Lung (tissue), 12 donors: ENCODE measurements around the gene SLC9A7. TPM values are rescaled to one million over a fixed set of nuclear protein-coding genes. Genes with fewer than 3 reads are reported as not detected.

Experiments
- ATAC-seq: fragments of 200-7000 bp; cut with Tn5 transposase; one replicate; pipeline ENCODE4 v1.9.1; 2020; ENCODE audit warnings: moderate number of reproducible peaks; ENCODE audit not compliant: insufficient read depth, low FRiP score
- DNase-seq, 3 donors: peaks; one replicate each; pipeline ENCODE4 v3.0.0-alpha.2; 2013 to 2017
- H3K27ac ChIP-seq, 2 donors: one replicate each; pipeline ENCODE4 v1.5.1; 2013; ENCODE audit warnings: mild to moderate bottlenecking in 2 of 2, moderate library complexity in 2 of 2, control low read depth in 1 of 2, inconsistent platforms in 1 of 2, low read depth in 1 of 2, low read length in 1 of 2
- H3K27me3 ChIP-seq, 3 donors: one replicate each; pipeline ENCODE4 v1.5.1; 2013; ENCODE audit warnings: low read length in 2 of 3; ENCODE audit not compliant: control insufficient read depth in 3 of 3, insufficient read depth in 3 of 3
- H3K36me3 ChIP-seq, 4 donors: one replicate each; pipeline ENCODE4 v1.5.1; 2013; ENCODE audit warnings: low read length in 4 of 4, mild to moderate bottlenecking in 1 of 4, moderate library complexity in 1 of 4; ENCODE audit not compliant: control insufficient read depth in 4 of 4, insufficient read depth in 4 of 4
- H3K4me1 ChIP-seq, 5 donors: one replicate each; pipeline ENCODE4 v1.5.1; 2013; ENCODE audit warnings: low read length in 5 of 5, mild to moderate bottlenecking in 2 of 5, moderate library complexity in 1 of 5; ENCODE audit not compliant: control insufficient read depth in 5 of 5, insufficient read depth in 5 of 5
- H3K4me3 ChIP-seq: one replicate; pipeline ENCODE4 v1.5.1; 2013; ENCODE audit warnings: mild to moderate bottlenecking, control low read depth, moderate library complexity
- H3K9ac ChIP-seq, 2 donors: one replicate each; pipeline ENCODE4 v1.5.1; 2013; ENCODE audit warnings: low read length in 2 of 2, control low read depth in 1 of 2; ENCODE audit not compliant: insufficient read depth in 1 of 2
- H3K9me3 ChIP-seq, 4 donors: one replicate each; pipeline ENCODE4 v1.5.1; 2013; ENCODE audit warnings: low read length in 3 of 4, mild to moderate bottlenecking in 1 of 4, moderate library complexity in 1 of 4; ENCODE audit not compliant: control insufficient read depth in 4 of 4, insufficient read depth in 3 of 4
- WGBS, 2 donors: extraction: QIAGEN DNeasy Blood & Tissue Kit; methylation state at CpG; one replicate each; pipeline ENCODE4 v1.1.7; 2013; 5-methylcytosine and 5-hydroxymethylcytosine counted together
- polyA plus RNA-seq, 2 donors: library from polyadenylated mRNA; stranded (reverse); fragments of 200-250 nt; gene quantifications; one replicate each; pipeline ENCODE4 v1.2.1, GENCODE V29; 2013
- total RNA-seq, 2 donors: library from RNA; depleted of rRNA in 1 of 2; stranded (reverse); fragments of >200 nt in 1 of 2; gene quantifications; one replicate each; pipeline ENCODE4 v1.2.1, GENCODE V29; 2014 to 2021
- TF ChIP-seq, protein P1 (sequence below): IDR thresholded peaks from 2 replicates; pipeline ENCODE4 v1.5.1; 2012; ENCODE audit warnings: mild to moderate bottlenecking; ENCODE audit errors: control extremely low read depth, extremely low read depth
- donor health status: control.
- donor health status: control.
- donor health status: Bipolar disorder and iron deficiency.
- donor health status: healthy.
- donor health status: DM: yes; HTN: yes; CAD: no.

The SLC9A7 gene
- total and polyA plus RNA-seq, 4 donors: 1.2 to 6.9 (median 3.6) TPM

DNA sequence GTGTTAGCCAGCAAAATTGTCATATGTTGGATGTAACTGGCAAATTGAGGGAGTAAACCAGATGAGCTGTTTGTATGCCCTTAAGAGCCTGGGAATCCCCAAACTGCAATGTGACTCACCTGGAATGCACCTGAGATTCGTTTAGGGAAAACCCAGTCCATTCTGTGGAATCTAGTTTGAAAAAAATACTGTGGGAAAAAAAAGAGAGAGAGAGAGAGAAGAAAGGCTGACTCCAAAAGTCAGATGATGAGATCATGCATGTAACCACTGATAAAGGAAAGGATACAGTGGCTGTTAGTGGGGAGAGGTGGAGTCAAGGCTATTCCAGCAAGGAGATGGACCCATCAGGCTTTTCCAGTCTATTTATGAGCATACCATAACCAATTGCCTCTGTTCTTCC, 48.5 kb downstream of the SLC9A7 start:
- 30 to 67% methylated on average over 1 of the region's 1 CpG for WGBS, 2 donors
- no peak overlapping the region for H3K9ac ChIP-seq

DNA sequence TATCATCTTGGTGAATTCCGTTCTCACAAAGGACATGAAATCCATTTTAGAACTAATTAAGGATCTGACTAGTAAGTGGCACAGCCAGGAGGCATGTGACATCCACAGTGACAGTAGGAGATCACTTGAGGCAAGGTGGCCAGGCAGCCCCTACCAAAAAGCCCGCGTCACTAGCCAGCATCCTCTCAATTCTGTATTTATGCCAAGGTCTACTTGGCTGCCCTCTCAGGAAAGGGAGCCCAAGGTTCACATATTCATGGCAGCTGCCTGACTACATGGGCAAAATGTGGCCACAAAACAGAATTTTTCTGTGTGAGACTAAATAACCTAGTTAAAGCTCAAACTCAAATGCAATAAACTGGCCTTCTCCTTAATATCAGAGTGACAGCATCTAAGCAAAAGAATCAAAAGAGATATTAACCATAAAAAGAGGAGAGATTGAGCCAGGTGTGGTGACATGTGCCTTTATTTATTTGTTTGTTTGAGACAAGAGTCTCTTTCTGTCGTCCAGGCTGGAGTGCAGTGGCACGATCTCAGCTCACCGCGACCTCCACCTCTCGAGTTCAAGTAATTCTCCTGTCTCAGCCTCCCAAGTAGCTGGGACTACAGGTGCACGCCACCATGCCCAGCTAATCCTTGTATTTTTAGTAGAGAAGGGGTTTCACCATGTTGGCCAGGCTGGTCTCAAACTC, 51.5 kb downstream of the SLC9A7 start:
- 80 to 89% methylated on average over 9 of the region's 9 CpGs for WGBS, 2 donors
- H3K27me3 ChIP-seq: peaks cover 0 to 10% (median 6%) of the 10 kb centered on the region in 3 donors
- no peaks in the 10 kb centered on the region for H3K4me1 ChIP-seq
- H3K36me3 ChIP-seq: no peaks in the 10 kb centered on the region
- H3K9me3 ChIP-seq: peaks cover 0 to 2% (median under 1%) of the 10 kb centered on the region in 4 donors
- DNase-seq: no peak
- no peak overlapping the region for H3K4me3 ChIP-seq
- no peak overlapping the region for H3K27ac ChIP-seq
- TF ChIP-seq, protein P1, sequence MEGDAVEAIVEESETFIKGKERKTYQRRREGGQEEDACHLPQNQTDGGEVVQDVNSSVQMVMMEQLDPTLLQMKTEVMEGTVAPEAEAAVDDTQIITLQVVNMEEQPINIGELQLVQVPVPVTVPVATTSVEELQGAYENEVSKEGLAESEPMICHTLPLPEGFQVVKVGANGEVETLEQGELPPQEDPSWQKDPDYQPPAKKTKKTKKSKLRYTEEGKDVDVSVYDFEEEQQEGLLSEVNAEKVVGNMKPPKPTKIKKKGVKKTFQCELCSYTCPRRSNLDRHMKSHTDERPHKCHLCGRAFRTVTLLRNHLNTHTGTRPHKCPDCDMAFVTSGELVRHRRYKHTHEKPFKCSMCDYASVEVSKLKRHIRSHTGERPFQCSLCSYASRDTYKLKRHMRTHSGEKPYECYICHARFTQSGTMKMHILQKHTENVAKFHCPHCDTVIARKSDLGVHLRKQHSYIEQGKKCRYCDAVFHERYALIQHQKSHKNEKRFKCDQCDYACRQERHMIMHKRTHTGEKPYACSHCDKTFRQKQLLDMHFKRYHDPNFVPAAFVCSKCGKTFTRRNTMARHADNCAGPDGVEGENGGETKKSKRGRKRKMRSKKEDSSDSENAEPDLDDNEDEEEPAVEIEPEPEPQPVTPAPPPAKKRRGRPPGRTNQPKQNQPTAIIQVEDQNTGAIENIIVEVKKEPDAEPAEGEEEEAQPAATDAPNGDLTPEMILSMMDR: no peak
- H3K9ac ChIP-seq: no peak overlapping the region
- no peak for ATAC-seq

More for the DNA sequence above, 48.5 kb downstream of the SLC9A7 start:
- Histone ChIP-seq H3K4me1 (no peaks in the 10 kb centered on the region), H3K36me3 (no peaks in the 10 kb centered on the region), H3K27ac (no peak overlapping the region), H3K9me3 (no peaks in the 10 kb centered on the region), H3K27me3 (peaks cover 0 to 12% (median 6%) of the 10 kb centered on the region in 3 donors), H3K4me3 (no peak overlapping the region)
- TF ChIP-seq, protein P1: no peak
- ATAC-seq (no peak), DNase-seq (no peak)

DNA sequence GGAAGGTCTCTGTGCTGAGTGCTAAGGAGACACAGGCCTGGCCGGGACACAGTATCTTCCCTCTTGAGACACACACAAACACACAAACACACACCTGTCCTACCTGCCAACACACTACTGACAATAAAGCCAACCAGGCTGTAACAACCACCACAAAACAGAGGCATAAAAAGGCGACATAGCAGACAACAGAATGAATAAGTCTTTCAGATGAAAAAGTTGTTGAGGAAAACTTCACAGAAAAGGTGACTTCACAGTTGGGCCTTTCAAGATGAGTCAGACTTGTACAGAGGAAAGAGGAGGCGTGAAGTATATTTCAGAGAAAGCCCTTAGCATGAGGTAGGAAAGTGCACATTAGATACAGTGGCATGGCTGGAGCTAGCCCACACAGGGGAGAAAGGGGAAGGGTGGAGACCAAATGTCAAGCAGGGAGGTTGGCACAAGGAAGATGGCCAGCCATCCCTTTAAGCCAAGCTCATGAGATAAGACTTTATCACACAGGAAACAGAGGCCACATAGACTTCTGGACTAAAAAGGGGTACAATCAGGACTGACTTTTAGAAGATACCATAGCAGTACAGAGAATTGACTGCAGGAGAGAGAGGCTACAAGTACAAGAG, 54.0 kb downstream of the SLC9A7 start:
- peaks cover 0 to 11% (median 6%) of the 10 kb centered on the region in 3 donors for H3K27me3 ChIP-seq
- no peak overlapping the region for H3K27ac ChIP-seq
- WGBS, 2 donors: 59 to 68% methylated on average over 3 of the region's 3 CpGs
- H3K36me3 ChIP-seq: no peaks in the 10 kb centered on the region
- peaks cover 0 to 2% (median 1%) of the 10 kb centered on the region in 4 donors for H3K9me3 ChIP-seq
- H3K4me3 ChIP-seq: no peak overlapping the region
- TF ChIP-seq, protein P1: no peak
- H3K9ac ChIP-seq: no peak overlapping the region
- ATAC-seq (no peak), DNase-seq (no peak)
- no peaks in the 10 kb centered on the region for H3K4me1 ChIP-seq
